Activated B cell treated with CpG ODN at 0.5 μM for 24 hours (primary cell): ENCODE data around the gene TMPRSS13. TPM values are rescaled to one million over a fixed set of nuclear protein-coding genes. Genes with fewer than 3 reads are reported as not detected.

Experiments
- ATAC-seq: fragments of 200-7000 bp; cut with Tn5 transposase; one replicate; pipeline ENCODE4 v1.10.0; 2021; ENCODE audit warnings: low read depth, mild to moderate bottlenecking, moderate library complexity
- CTCF ChIA-PET: fragments of 350-600 bp; sonication (Branson Sonifier 250); formaldehyde crosslinking; loops from one replicate; lab custom pipeline; 2021; ENCODE audit warnings: antibody characterized with exemption; lab: Charles Lee
- POLR2A ChIA-PET: fragments of 350-600 bp; sonication (Branson Sonifier 250); formaldehyde crosslinking; loops from one replicate; lab custom pipeline; 2021; ENCODE audit warnings: antibody characterized with exemption; lab: Charles Lee
- DNase-seq: peaks from one replicate; pipeline ENCODE4 v3.0.0; 2022
- H3K27ac Mint-ChIP-seq: one replicate; pipeline ENCODE4 v1.8.0; 2020; ENCODE audit warnings: mixed read lengths
- H3K27me3 Mint-ChIP-seq: one replicate; pipeline ENCODE4 v1.8.0; 2021; ENCODE audit warnings: mixed read lengths
- H3K36me3 Mint-ChIP-seq: one replicate; pipeline ENCODE4 v1.8.0; 2021; ENCODE audit warnings: low read depth, mixed read lengths
- H3K4me1 Mint-ChIP-seq: one replicate; pipeline ENCODE4 v1.8.0; 2021; ENCODE audit warnings: mixed read lengths
- H3K4me3 Mint-ChIP-seq: one replicate; pipeline ENCODE4 v1.8.0; 2020; ENCODE audit warnings: mild to moderate bottlenecking, mixed read lengths
- H3K9me3 Mint-ChIP-seq: one replicate; pipeline ENCODE4 v1.8.0; 2020; ENCODE audit warnings: mixed read lengths
- intact Hi-C: fragments of 100-400 bp; cut with micrococcal nuclease; formaldehyde crosslinking; loops from one replicate; pipeline ENCODE4 v1.15.1; 2024
- total RNA-seq: library from RNA; stranded (reverse); gene quantifications from 2 replicates; pipeline ENCODE4 v1.2.3, GENCODE V29; 2022
- TF ChIP-seq, protein P1 (sequence below): fragments of 200-600 bp; IDR thresholded peaks from one replicate; pipeline ENCODE4 v1.8.0; 2022; ENCODE audit warnings: antibody characterized with exemption, mild to moderate bottlenecking

Gene TMPRSS13
- total RNA-seq, 1 donor from 2014 or later: 3.7 TPM

DNA sequence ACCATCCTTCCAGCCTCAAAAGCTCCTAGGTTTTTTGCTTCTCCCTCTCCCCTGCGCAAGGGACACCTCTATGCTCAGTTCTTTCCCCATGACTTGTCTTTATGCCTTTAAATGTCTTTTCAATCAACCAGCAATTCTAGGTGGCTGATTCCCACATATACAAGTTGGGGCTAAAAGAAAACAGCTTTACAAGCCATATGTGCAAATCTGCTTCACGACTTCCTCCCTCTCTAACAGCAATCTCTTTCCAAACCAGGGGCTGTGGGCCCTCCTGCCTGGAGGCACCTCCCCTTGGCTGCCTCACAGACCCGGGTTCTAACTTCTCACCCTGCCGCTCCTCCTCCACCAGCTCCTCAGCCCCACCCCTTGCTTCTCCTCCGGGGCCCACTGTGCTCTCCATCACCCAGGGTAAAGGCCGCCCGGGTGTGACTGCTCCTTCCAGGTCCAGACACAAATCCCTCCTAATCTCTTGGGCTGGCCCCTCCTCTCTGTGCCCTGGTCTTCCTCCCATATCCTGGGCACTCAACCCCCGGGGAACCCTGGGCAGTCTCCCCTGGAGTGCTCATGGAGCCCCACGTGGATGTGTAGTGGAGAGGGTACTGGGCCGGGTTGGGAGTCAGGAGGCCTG, 14.1 kb downstream of the TMPRSS13 start:
- ChIA-PET POLR2A (no interaction called here), CTCF (no interaction called here)
- DNase-seq (no peak), ATAC-seq (no peak)
- no peak overlapping the region for H3K4me3 Mint-ChIP-seq
- no peaks in the 10 kb centered on the region for H3K9me3 Mint-ChIP-seq
- TF ChIP-seq, protein P1, sequence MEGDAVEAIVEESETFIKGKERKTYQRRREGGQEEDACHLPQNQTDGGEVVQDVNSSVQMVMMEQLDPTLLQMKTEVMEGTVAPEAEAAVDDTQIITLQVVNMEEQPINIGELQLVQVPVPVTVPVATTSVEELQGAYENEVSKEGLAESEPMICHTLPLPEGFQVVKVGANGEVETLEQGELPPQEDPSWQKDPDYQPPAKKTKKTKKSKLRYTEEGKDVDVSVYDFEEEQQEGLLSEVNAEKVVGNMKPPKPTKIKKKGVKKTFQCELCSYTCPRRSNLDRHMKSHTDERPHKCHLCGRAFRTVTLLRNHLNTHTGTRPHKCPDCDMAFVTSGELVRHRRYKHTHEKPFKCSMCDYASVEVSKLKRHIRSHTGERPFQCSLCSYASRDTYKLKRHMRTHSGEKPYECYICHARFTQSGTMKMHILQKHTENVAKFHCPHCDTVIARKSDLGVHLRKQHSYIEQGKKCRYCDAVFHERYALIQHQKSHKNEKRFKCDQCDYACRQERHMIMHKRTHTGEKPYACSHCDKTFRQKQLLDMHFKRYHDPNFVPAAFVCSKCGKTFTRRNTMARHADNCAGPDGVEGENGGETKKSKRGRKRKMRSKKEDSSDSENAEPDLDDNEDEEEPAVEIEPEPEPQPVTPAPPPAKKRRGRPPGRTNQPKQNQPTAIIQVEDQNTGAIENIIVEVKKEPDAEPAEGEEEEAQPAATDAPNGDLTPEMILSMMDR: no peak
- H3K27ac Mint-ChIP-seq: no peak overlapping the region
- peaks cover 5% of the 10 kb centered on the region for H3K27me3 Mint-ChIP-seq
- H3K36me3 Mint-ChIP-seq: no peaks in the 10 kb centered on the region
- intact Hi-C loops: no loop called here
- peaks cover 12% of the 10 kb centered on the region for H3K4me1 Mint-ChIP-seq

DNA sequence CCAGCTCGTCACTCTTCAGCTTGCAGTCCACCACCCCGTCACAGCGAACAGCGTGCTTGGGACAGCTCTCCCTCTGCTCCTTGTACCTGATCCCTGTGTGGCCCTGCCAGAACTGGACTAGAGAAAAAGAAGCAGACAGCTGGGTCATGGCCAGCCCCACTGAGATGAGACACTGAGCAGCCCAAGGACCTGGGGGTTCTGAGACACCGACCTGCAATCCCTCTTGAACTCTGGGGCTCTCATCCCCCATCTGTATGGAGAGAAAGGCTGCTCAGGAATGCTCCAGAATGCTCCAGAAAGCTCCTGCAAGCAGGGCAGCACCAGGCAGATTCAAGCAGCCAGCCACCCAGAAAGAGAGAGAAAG, 14.8 kb downstream of the TMPRSS13 start:
- Mint-ChIP-seq H3K27ac (no peak overlapping the region), H3K27me3 (peaks cover 5% of the 10 kb centered on the region), H3K4me3 (no peak overlapping the region), H3K4me1 (peaks cover 5% of the 10 kb centered on the region), H3K9me3 (no peaks in the 10 kb centered on the region), H3K36me3 (no peaks in the 10 kb centered on the region)
- POLR2A ChIA-PET: no interaction called here
- intact Hi-C loops: no loop called here
- ATAC-seq (no peak), DNase-seq (no peak)
- TF ChIP-seq, protein P1: no peak
- CTCF ChIA-PET: no interaction called here

DNA sequence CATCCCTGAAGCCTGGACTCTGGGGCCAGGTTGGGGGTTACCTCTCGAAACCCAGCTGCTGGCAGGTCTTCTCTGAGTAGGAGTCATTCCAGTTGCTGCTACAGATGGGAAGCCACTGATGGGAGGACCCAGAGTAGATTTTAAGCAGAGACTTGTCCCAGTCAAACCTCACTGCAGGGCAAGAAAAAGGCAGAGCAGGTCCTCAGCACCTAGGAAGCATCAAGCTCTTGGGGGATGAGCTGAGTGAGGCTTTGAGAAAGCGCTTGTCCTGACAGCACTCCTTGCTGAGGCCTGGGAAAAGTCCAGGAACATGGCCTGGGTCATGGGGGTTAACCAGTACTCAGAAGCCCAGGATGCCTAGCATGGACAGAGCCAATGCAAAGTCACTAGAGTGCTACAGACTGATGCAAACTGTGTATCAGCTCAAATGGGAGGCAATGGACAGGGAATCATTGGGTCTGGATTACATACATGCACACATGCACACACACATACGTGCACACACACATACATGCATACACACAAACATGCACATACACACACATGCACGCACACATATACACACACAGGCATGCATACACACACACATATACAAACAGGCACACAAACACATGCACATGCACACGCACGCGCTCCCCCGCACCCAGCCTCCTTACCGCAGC, 15.3 kb downstream of the TMPRSS13 start:
- POLR2A ChIA-PET: no interaction called here
- Mint-ChIP-seq H3K27me3 (peaks cover 5% of the 10 kb centered on the region), H3K9me3 (no peaks in the 10 kb centered on the region), H3K4me1 (peaks cover 2% of the 10 kb centered on the region), H3K36me3 (no peaks in the 10 kb centered on the region), H3K4me3 (no peak overlapping the region), H3K27ac (no peak overlapping the region)
- DNase-seq (no peak), ATAC-seq (no peak)
- intact Hi-C loops: no loop called here
- CTCF ChIA-PET: no interaction called here
- TF ChIP-seq, protein P1: no peak

DNA sequence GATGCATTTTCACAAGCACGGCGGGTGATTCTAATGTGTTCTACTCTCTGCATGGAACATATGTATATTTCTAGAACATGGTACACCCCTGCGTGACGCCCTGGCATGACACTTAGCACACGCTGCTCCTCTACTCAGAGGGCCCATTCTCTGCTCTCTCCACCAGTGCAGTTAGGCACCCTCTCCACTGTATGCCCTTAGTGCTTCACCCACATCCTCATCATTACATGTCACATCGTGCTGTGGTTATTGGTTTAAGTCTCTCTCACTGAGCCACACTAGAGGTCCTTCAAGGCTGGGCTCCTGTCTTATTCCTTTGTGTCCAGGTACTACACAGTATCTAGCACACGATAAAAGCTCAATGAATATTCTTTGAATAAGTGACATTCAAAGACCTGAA, 16.7 kb downstream of the TMPRSS13 start:
- H3K4me3 Mint-ChIP-seq: no peak overlapping the region
- TF ChIP-seq, protein P1: no peak
- CTCF ChIA-PET: interaction anchor here (1.2 kb wide), 1 partner anchor 34 kb away, joined by 3 read pairs; no protein-coding TSS in a partner anchor

DNA sequence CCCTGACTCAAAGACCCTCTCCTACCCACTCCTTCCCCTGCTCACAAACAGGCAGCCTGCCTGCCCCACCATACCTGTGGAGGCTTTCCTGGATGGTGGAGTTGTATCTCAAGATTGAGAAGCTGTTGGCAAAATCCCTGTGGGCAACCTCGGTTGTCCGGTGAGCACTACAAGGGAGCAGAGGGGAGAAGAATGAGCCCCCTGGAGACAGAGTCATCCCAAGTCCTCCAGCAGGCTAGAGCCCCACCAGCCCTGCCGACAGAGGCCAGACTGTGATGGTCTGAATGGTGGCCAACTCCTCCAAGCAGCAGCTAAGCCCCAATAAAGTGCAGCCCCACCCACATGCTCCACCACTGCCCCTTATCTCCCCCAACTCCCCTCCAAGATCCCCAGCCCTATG, 17.5 kb downstream of the TMPRSS13 start:
- no peak overlapping the region for H3K4me3 Mint-ChIP-seq
- H3K27ac Mint-ChIP-seq: no peak overlapping the region
- intact Hi-C loops: no loop called here
- TF ChIP-seq, protein P1: no peak
- H3K27me3 Mint-ChIP-seq: peaks cover 5% of the 10 kb centered on the region
- peaks cover 10% of the 10 kb centered on the region for H3K4me1 Mint-ChIP-seq
- no peaks in the 10 kb centered on the region for H3K9me3 Mint-ChIP-seq
- ChIA-PET CTCF (interaction anchor here (1.2 kb wide), 1 partner anchor 35 kb away, joined by 3 read pairs; no protein-coding TSS in a partner anchor), POLR2A (no interaction called here)
- ATAC-seq (no peak), DNase-seq (no peak)
- H3K36me3 Mint-ChIP-seq: no peaks in the 10 kb centered on the region

More for the DNA sequence above, 16.7 kb downstream of the TMPRSS13 start:
- POLR2A ChIA-PET: no interaction called here
- no peaks in the 10 kb centered on the region for H3K9me3 Mint-ChIP-seq
- H3K36me3 Mint-ChIP-seq: no peaks in the 10 kb centered on the region
- H3K4me1 Mint-ChIP-seq: peaks cover 5% of the 10 kb centered on the region
- DNase-seq (no peak), ATAC-seq (no peak)
- intact Hi-C loops: no loop called here
- peaks cover 5% of the 10 kb centered on the region for H3K27me3 Mint-ChIP-seq
- no peak overlapping the region for H3K27ac Mint-ChIP-seq
